IMR-90 (cell line): ENCODE results near the gene PKP4. TPM values are rescaled to one million over a fixed set of nuclear protein-coding genes. Genes with fewer than 3 reads are reported as not detected.

Experiments
- ATAC-seq: fragments of 200-7000 bp; cut with Tn5 transposase; 2 replicates; pipeline ENCODE4 v1.9.1; 2020; ENCODE audit warnings: low read depth, mild to moderate bottlenecking, moderate library complexity
- BruUV-seq: library from RNA; stranded (reverse); fragments of 400-500 nt; replicated peaks from 2 replicates; lab custom pipeline; 2021; lab: Mats Ljungman, UMichigan
- CTCF ChIA-PET: fragments of 300-600 bp; formaldehyde crosslinking; extraction: SDS; loops from one replicate; lab custom pipeline; 2021; ENCODE audit warnings: antibody characterized with exemption; lab: Yijun Ruan, JAX
- POLR2A ChIA-PET: fragments of 300-600 bp; sonication (Branson Sonifier 250); formaldehyde crosslinking; loops from one replicate; lab custom pipeline; 2022; ENCODE audit warnings: antibody characterized with exemption; ENCODE audit not compliant: unreplicated experiment; lab: Charles Lee
- DNase-seq: peaks from one replicate; pipeline ENCODE4 v3.0.0; 2013
- H2AFZ ChIP-seq: replicated peaks from 2 replicates; pipeline ENCODE3; 2013; ENCODE audit warnings: low read length, mild to moderate bottlenecking; ENCODE audit not compliant: poor library complexity
- H2AK5ac ChIP-seq: 2 replicates; pipeline ENCODE4 v1.6.1; 2013; ENCODE audit warnings: low read depth, low read length, inconsistent platforms
- H2AK9ac ChIP-seq: replicated peaks from 2 replicates; pipeline ENCODE3; 2013; ENCODE audit warnings: mild to moderate bottlenecking, low read depth, low read length, moderate library complexity; ENCODE audit not compliant: poor library complexity
- H2BK120ac ChIP-seq: 2 replicates; pipeline ENCODE4 v1.6.1; 2013; ENCODE audit warnings: low read depth, low read length, inconsistent platforms
- H2BK15ac ChIP-seq: 3 replicates; pipeline ENCODE4 v1.6.1; 2013; ENCODE audit warnings: low read depth, low read length, inconsistent platforms
- H2BK20ac ChIP-seq: 2 replicates; pipeline ENCODE4 v1.6.1; 2013; ENCODE audit warnings: low read depth, mild to moderate bottlenecking, inconsistent platforms, low read length, moderate library complexity
- H2BK5ac ChIP-seq: 2 replicates; pipeline ENCODE4 v1.6.1; 2013; ENCODE audit warnings: mild to moderate bottlenecking, low read depth, low read length, inconsistent platforms; ENCODE audit not compliant: poor library complexity, severe bottlenecking
- H3K14ac ChIP-seq: replicated peaks from 2 replicates; pipeline ENCODE4 v1.6.1; 2013; ENCODE audit warnings: low read depth, low read length, inconsistent platforms
- H3K18ac ChIP-seq: 2 replicates; pipeline ENCODE4 v1.6.1; 2013; ENCODE audit warnings: low read depth, low read length, control low read depth
- H3K23ac ChIP-seq: 2 replicates; pipeline ENCODE4 v1.6.1; 2013; ENCODE audit warnings: low read depth, low read length, inconsistent platforms
- H3K27ac ChIP-seq: 2 replicates; pipeline ENCODE4 v1.5.1; 2013; ENCODE audit warnings: mild to moderate bottlenecking, control low read depth, low read length; ENCODE audit not compliant: insufficient read depth
- H3K27me3 ChIP-seq: 2 replicates; pipeline ENCODE4 v1.6.1; 2013; ENCODE audit warnings: low read length; ENCODE audit not compliant: control insufficient read depth, insufficient read depth
- H3K36me3 ChIP-seq: 2 replicates; pipeline ENCODE4 v1.6.1; 2013; ENCODE audit warnings: low read length, mixed read lengths; ENCODE audit not compliant: control insufficient read depth, insufficient read depth
- H3K4ac ChIP-seq: 2 replicates; pipeline ENCODE4 v1.6.1; 2013; ENCODE audit warnings: low read depth, low read length, inconsistent platforms
- H3K4me1 ChIP-seq: 2 replicates; pipeline ENCODE4 v1.6.1; 2013; ENCODE audit warnings: low read length, mixed read lengths; ENCODE audit not compliant: control insufficient read depth, insufficient read depth
- H3K4me2 ChIP-seq: 2 replicates; pipeline ENCODE4 v1.6.1; 2013; ENCODE audit warnings: low read depth, mild to moderate bottlenecking, control low read depth, low read length, moderate library complexity
- H3K4me3 ChIP-seq: 2 replicates; pipeline ENCODE4 v1.5.1; 2013; ENCODE audit warnings: low read depth, mild to moderate bottlenecking, control low read depth, low read length, moderate library complexity; ENCODE audit not compliant: insufficient read depth
- H3K56ac ChIP-seq: 2 replicates; pipeline ENCODE4 v1.6.1; 2013; ENCODE audit warnings: low read length, inconsistent platforms; ENCODE audit not compliant: insufficient read depth; ENCODE audit errors: extremely low read depth
- H3K79me1 ChIP-seq, 2 experiments: 2 replicates each; pipeline ENCODE4 v1.6.1; 2013; ENCODE audit warnings: low read length in 2 of 2, inconsistent platforms in 1 of 2, low read depth in 1 of 2
- H3K9ac ChIP-seq: 2 replicates; pipeline ENCODE4 v1.6.1; 2013; ENCODE audit warnings: low read depth, low read length, control low read depth
- H3K9me1 ChIP-seq: 2 replicates; pipeline ENCODE4 v1.6.1; 2013; ENCODE audit warnings: low read length, inconsistent platforms; ENCODE audit not compliant: insufficient read depth
- H3K9me3 ChIP-seq: 2 replicates; pipeline ENCODE4 v1.6.1; 2013; ENCODE audit warnings: low read length; ENCODE audit not compliant: control insufficient read depth, insufficient read depth
- H4K20me1 ChIP-seq: 2 replicates; pipeline ENCODE4 v1.6.1; 2013; ENCODE audit warnings: low read length, inconsistent platforms; ENCODE audit not compliant: insufficient read depth
- H4K5ac ChIP-seq: 2 replicates; pipeline ENCODE4 v1.6.1; 2013; ENCODE audit warnings: mild to moderate bottlenecking, low read depth, low read length, control low read depth
- H4K8ac ChIP-seq, 2 experiments: 2 replicates each; pipeline ENCODE4 v1.6.1; 2013; ENCODE audit warnings: low read depth in 2 of 2, low read length in 2 of 2, control low read depth in 1 of 2, inconsistent platforms in 1 of 2
- H4K91ac ChIP-seq: 2 replicates; pipeline ENCODE4 v1.6.1; 2013; ENCODE audit warnings: low read depth, low read length, inconsistent platforms; ENCODE audit not compliant: insufficient read depth
- CEBPB ChIP-seq: IDR thresholded peaks from 2 replicates; pipeline ENCODE4 v1.6.1; 2012; ENCODE audit warnings: low read depth, low read length, improper control_type of control experiment
- CHD1 ChIP-seq: IDR thresholded peaks from 2 replicates; pipeline ENCODE4 v1.6.1; 2012; ENCODE audit warnings: low read depth, low read length, improper control_type of control experiment
- CTCF ChIP-seq: conservative IDR thresholded peaks from 2 replicates; pipeline ENCODE4 v1.5.1; 2012; ENCODE audit warnings: mild to moderate bottlenecking, low read depth, low read length, improper control_type of control experiment
- FOS ChIP-seq: fragments of 150-350 bp; IDR thresholded peaks from 2 replicates; pipeline ENCODE4 v1.6.1; 2016; ENCODE audit warnings: low read depth, low read length
- MAFK ChIP-seq: IDR thresholded peaks from 2 replicates; pipeline ENCODE4 v1.6.1; 2012; ENCODE audit warnings: low read depth, low read length, improper control_type of control experiment
- MXI1 ChIP-seq: IDR thresholded peaks from 2 replicates; pipeline ENCODE4 v1.6.1; 2012; ENCODE audit warnings: low read depth, mild to moderate bottlenecking, low read length, moderate library complexity, borderline replicate concordance
- NFE2L2 ChIP-seq: fragments of 150-350 bp; IDR thresholded peaks from 2 replicates; pipeline ENCODE4 v1.6.1; 2016; ENCODE audit warnings: low read depth, mild to moderate bottlenecking, low read length
- RAD21 ChIP-seq: IDR thresholded peaks from 2 replicates; pipeline ENCODE4 v1.6.1; 2012; ENCODE audit warnings: low read length, improper control_type of control experiment
- RCOR1 ChIP-seq: IDR thresholded peaks from 2 replicates; pipeline ENCODE4 v1.6.1; 2012; ENCODE audit warnings: mild to moderate bottlenecking, low read length, improper control_type of control experiment; ENCODE audit not compliant: insufficient replicate concordance
- RFX5 ChIP-seq: IDR thresholded peaks from 2 replicates; pipeline ENCODE4 v1.8.0; 2012; ENCODE audit warnings: low read depth, mild to moderate bottlenecking, low read length, moderate library complexity
- SMC3 ChIP-seq: fragments of 150-350 bp; IDR thresholded peaks from 2 replicates; pipeline ENCODE4 v1.6.1; 2016; ENCODE audit warnings: low read depth, mild to moderate bottlenecking, antibody characterized with exemption, low read length, moderate library complexity
- WGBS, 2 experiments: methylation state at CpG; one replicate each; pipeline versions ENCODE4 v1.1.5 to v1.1.7; 2013; ENCODE audit warnings: missing lambda C conversion rate in 2 of 2; ENCODE audit not compliant: insufficient read length in 1 of 2; ENCODE audit errors: extremely low coverage in 2 of 2; 5-methylcytosine and 5-hydroxymethylcytosine counted together
- dilution Hi-C: fragments of 300-500 bp; cut with HindIII; formaldehyde crosslinking; loops from one replicate; pipeline ENCODE4 v1.14.3; 2018; ENCODE audit warnings: low sequenced_read_pairs; ENCODE audit not compliant: unreplicated experiment
- in situ Hi-C: fragments of 300-500 bp; cut with MboI; formaldehyde crosslinking; loops from 3 replicates; pipeline ENCODE4 v1.14.3; 2019; ENCODE audit warnings: low sequenced_read_pairs, inconsistent platforms, mixed read lengths
- intact Hi-C: fragments of 100-400 bp; cut with micrococcal nuclease; formaldehyde crosslinking; loops from 2 replicates; pipeline ENCODE4 v1.10.0; 2022
- polyA plus RNA-seq, 3 experiments: library from polyadenylated mRNA; depleted of rRNA; stranded (reverse); fragments of >200 nt; gene quantifications; 2 replicates each; pipeline ENCODE4 v1.2.3, GENCODE V29; 2012; ENCODE audit warnings: low replicate concordance in 1 of 3
- total RNA-seq: library from RNA; depleted of rRNA; stranded (reverse); fragments of >200 nt; gene quantifications from 2 replicates; pipeline ENCODE4 v1.2.3, GENCODE V29; 2012
- TF ChIP-seq, protein P1 (sequence below): fragments of 150-350 bp; IDR thresholded peaks from 2 replicates; pipeline ENCODE4 v1.6.1; 2016; ENCODE audit warnings: low read depth, mild to moderate bottlenecking, low read length, moderate library complexity, borderline replicate concordance

Gene PKP4
- total and polyA plus RNA-seq, 2 of the 4 experiments (the other 2 are of a cell fraction) = 20.1 to 37.8 TPM

DNA sequence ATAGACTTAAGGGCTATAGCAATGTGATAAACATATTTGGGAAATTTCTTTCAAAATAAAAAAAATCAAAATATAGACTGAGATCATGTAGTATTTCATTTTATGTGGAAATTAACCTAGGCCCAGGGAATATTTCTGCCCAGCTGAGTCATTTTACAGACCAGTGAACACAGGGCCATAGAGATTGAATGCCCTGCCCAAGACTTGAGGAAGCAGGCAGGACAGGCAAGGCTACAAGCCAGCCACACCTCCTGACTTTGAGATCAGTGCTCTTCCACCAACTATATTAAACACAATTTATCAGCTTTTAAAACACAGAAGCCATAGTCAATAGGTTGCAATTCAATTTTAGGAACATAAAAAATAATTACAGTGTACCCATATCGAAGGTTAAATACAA is 13.1 kb upstream of the PKP4 start:
- dilution Hi-C loops = no loop called here
- H3K27ac ChIP-seq = no peak overlapping the region
- in situ Hi-C loops = no loop called here
- H3K9me1 ChIP-seq = no peaks in the 10 kb centered on the region
- no peak overlapping the region for H4K91ac ChIP-seq
- no peaks in the 10 kb centered on the region for H3K4me1 ChIP-seq
- H3K18ac ChIP-seq = no peak overlapping the region
- H2BK5ac ChIP-seq = no peak overlapping the region
- no peaks in the 10 kb centered on the region for H3K36me3 ChIP-seq
- no peaks in the 10 kb centered on the region for H3K79me1 ChIP-seq
- no peak overlapping the region for H3K4ac ChIP-seq
- WGBS, 2 experiments = no CpG with 5 or more reads among the region's 1 CpG
- ChIA-PET CTCF (interaction anchor here (0.6 to 0.8 kb wide), 2 partner anchors 11 to 251 kb away, joined by 3 read pairs; no protein-coding TSS in a partner anchor), POLR2A (no interaction called here)
- no peaks in the 10 kb centered on the region for H3K27me3 ChIP-seq
- DNase-seq = no peak
- no peak overlapping the region for H4K5ac ChIP-seq
- no peaks in the 10 kb centered on the region for H4K20me1 ChIP-seq
- H3K4me3 ChIP-seq = no peak overlapping the region
- H3K56ac ChIP-seq = no peak overlapping the region
- no peak for TF ChIP-seq CEBPB
- TF ChIP-seq, protein P1, sequence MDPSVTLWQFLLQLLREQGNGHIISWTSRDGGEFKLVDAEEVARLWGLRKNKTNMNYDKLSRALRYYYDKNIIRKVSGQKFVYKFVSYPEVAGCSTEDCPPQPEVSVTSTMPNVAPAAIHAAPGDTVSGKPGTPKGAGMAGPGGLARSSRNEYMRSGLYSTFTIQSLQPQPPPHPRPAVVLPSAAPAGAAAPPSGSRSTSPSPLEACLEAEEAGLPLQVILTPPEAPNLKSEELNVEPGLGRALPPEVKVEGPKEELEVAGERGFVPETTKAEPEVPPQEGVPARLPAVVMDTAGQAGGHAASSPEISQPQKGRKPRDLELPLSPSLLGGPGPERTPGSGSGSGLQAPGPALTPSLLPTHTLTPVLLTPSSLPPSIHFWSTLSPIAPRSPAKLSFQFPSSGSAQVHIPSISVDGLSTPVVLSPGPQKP = no peak
- TF ChIP-seq MXI1 = no peak
- TF ChIP-seq SMC3 = no peak
- TF ChIP-seq FOS = no peak
- TF ChIP-seq RCOR1 = no peak
- no peak for TF ChIP-seq NFE2L2
- TF ChIP-seq RAD21 = no peak
- no peak for TF ChIP-seq MAFK
- no peak for TF ChIP-seq CTCF
- TF ChIP-seq CHD1 = no peak
- TF ChIP-seq RFX5 = no peak
- ATAC-seq = no peak
- BruUV-seq = no TSS peak
- H2AFZ ChIP-seq = no peak overlapping the region
- no peak overlapping the region for H3K14ac ChIP-seq
- H2AK9ac ChIP-seq = no peak overlapping the region
- H3K9ac ChIP-seq = no peak overlapping the region
- no peak overlapping the region for H3K23ac ChIP-seq
- no peak overlapping the region for H2BK120ac ChIP-seq
- H3K9me3 ChIP-seq = no peaks in the 10 kb centered on the region
- intact Hi-C loops = no loop called here
- H3K4me2 ChIP-seq = no peak overlapping the region
- no peak overlapping the region for H2BK20ac ChIP-seq
- H2BK15ac ChIP-seq = no peak overlapping the region
- no peak overlapping the region for H4K8ac ChIP-seq
- H2AK5ac ChIP-seq = no peak overlapping the region
